ENCODE data around the gene ZC2HC1B. TPM values are rescaled to one million over a fixed set of nuclear protein-coding genes. Genes with fewer than 3 reads are reported as not detected.

Gene ZC2HC1B
- total and polyA plus RNA-seq, 2 experiments from 2014 or later = not detected

DNA sequence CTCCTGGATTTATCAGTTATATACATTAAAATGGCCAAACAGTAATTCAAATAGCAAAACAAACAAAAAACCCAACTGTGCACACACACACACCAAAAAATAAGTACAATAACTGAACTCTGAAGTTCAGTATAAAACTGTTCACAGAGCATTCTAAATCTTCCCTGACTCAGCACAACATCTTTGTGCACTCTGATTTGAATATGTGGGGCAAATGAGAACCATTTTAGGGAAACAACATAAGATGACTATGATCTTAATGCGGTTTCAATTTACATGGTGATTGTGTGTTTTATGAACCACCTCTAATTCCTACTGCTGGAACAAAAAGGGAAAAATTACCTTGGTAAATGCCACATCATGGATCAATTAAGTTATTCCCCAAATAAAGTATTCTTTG lies 102.0 kb downstream of the ZC2HC1B start:
- DNase-seq (ENCODE audit: low spot score) = no peak
- H2AFZ ChIP-seq = no peak overlapping the region
- H3K4me3 ChIP-seq = no peak overlapping the region
- no peaks in the 10 kb centered on the region for H4K20me1 ChIP-seq (ENCODE audit: insufficient read depth, poor library complexity, severe bottlenecking)
- peaks cover 4% of the 10 kb centered on the region for H3K27me3 ChIP-seq
- H3K4me1 ChIP-seq (ENCODE audit: insufficient read depth) = peaks cover 47% of the 10 kb centered on the region
- no peak overlapping the region for H3K4me2 ChIP-seq
- no peak for TF ChIP-seq EZH2phosphoT487 (IDR thresholded peaks at IDR 0.05; ENCODE audit: low read depth, severe bottlenecking, unreplicated experiment)
- TF ChIP-seq EZH2 (IDR thresholded peaks at IDR 0.05; ENCODE audit: borderline replicate concordance) = no peak
- TF ChIP-seq, protein P1, sequence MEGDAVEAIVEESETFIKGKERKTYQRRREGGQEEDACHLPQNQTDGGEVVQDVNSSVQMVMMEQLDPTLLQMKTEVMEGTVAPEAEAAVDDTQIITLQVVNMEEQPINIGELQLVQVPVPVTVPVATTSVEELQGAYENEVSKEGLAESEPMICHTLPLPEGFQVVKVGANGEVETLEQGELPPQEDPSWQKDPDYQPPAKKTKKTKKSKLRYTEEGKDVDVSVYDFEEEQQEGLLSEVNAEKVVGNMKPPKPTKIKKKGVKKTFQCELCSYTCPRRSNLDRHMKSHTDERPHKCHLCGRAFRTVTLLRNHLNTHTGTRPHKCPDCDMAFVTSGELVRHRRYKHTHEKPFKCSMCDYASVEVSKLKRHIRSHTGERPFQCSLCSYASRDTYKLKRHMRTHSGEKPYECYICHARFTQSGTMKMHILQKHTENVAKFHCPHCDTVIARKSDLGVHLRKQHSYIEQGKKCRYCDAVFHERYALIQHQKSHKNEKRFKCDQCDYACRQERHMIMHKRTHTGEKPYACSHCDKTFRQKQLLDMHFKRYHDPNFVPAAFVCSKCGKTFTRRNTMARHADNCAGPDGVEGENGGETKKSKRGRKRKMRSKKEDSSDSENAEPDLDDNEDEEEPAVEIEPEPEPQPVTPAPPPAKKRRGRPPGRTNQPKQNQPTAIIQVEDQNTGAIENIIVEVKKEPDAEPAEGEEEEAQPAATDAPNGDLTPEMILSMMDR (IDR thresholded peaks at IDR 0.05; ENCODE audit: poor library complexity) = no peak
- no peaks in the 10 kb centered on the region for H3K36me3 ChIP-seq (replicated peaks; ENCODE audit: insufficient read depth, low read depth)
- no peaks in the 10 kb centered on the region for H3K9me2 ChIP-seq (replicated peaks; ENCODE audit: insufficient read depth)
- H3K27ac ChIP-seq = peak overlapping the region; percentile 21
- H3K9me3 ChIP-seq (ENCODE audit: low read depth) = no peaks in the 10 kb centered on the region
- no peaks in the 10 kb centered on the region for H3K79me2 ChIP-seq
- 61% methylated on average over 1 of the region's 1 CpG for WGBS (ENCODE audit: low lambda C conversion rate, missing lambda C conversion rate)

DNA sequence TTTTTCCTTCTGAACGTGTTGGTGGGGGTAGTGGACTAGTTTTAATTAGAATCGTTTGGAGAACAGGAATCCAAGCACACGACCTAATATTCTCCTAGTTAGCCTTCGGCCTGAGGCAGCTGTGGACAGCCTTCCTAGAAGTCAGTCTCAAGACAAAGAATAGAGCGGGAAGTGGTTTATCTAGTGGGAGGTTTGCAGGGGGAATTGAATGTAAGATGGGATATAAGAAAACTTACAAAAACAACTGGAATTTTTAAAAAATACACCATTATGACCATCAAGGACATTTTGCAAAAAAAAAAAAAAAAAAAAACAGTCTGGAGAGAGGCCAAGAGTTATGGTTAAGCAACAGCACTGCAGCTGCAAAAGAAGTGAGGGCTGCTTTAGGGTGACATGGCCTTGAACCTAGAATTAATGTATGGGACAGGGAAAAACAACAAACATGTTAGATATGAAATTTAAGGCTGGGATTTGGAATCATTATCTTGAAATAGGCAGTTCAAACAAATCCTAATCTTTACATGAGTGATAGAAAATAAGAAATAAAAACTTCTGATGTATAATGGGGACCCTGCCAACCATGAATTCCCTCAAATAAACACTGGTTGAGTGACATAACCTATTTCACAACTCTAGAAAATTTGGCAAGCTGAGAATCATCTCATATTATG lies 103.6 kb downstream of the ZC2HC1B start:
- TF ChIP-seq EZH2 (IDR thresholded peaks at IDR 0.05; ENCODE audit: borderline replicate concordance) = no peak
- TF ChIP-seq, protein P1 (IDR thresholded peaks at IDR 0.05; ENCODE audit: poor library complexity) = no peak
- TF ChIP-seq EZH2phosphoT487 (IDR thresholded peaks at IDR 0.05; ENCODE audit: low read depth, severe bottlenecking, unreplicated experiment) = no peak
- H3K27ac ChIP-seq = no peak overlapping the region
- no peak overlapping the region for H3K4me3 ChIP-seq
- H3K9me2 ChIP-seq (replicated peaks; ENCODE audit: insufficient read depth) = no peaks in the 10 kb centered on the region
- H3K9me3 ChIP-seq (ENCODE audit: low read depth) = no peaks in the 10 kb centered on the region
- no peak overlapping the region for H2AFZ ChIP-seq
- H3K27me3 ChIP-seq = peaks cover under 1% of the 10 kb centered on the region
- H3K4me2 ChIP-seq = no peak overlapping the region
- H3K4me1 ChIP-seq (ENCODE audit: insufficient read depth) = peaks cover 51% of the 10 kb centered on the region
- DNase-seq (ENCODE audit: low spot score) = no peak
- 53% methylated on average over 5 of the region's 5 CpGs for WGBS (ENCODE audit: low lambda C conversion rate, missing lambda C conversion rate)
- no peaks in the 10 kb centered on the region for H3K36me3 ChIP-seq (replicated peaks; ENCODE audit: insufficient read depth, low read depth)
- H3K79me2 ChIP-seq = no peaks in the 10 kb centered on the region
- no peaks in the 10 kb centered on the region for H4K20me1 ChIP-seq (ENCODE audit: insufficient read depth, poor library complexity, severe bottlenecking)

DNA sequence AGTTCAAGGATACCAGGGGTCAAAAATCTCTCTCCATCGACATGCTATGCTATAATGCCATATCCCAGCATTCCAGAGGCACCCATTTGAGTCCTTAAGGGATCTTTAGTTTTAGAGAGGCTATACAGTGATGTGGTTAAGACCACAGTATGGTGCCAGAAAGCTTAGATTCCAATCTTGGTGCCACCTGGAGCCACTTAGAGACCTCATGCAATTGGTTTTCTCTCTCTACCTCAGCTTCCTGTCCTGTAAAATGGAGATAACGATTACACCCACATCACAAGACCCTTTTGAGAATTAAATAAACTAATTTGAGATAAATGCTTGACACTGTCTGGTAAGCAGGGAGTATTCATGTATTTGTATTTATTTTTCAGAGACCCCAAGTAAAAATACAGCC lies 104.8 kb downstream of the ZC2HC1B start:
- Histone ChIP-seq H2AFZ (no peak overlapping the region), H3K9me2 (replicated peaks; ENCODE audit: insufficient read depth) (no peaks in the 10 kb centered on the region), H4K20me1 (ENCODE audit: insufficient read depth, poor library complexity, severe bottlenecking) (no peaks in the 10 kb centered on the region), H3K4me3 (no peak overlapping the region), H3K27ac (peak overlapping the region; percentile 22), H3K4me2 (no peak overlapping the region), H3K9me3 (ENCODE audit: low read depth) (no peaks in the 10 kb centered on the region), H3K79me2 (no peaks in the 10 kb centered on the region), H3K4me1 (ENCODE audit: insufficient read depth) (peaks cover 45% of the 10 kb centered on the region), H3K27me3 (no peaks in the 10 kb centered on the region), H3K36me3 (replicated peaks; ENCODE audit: insufficient read depth, low read depth) (no peaks in the 10 kb centered on the region)
- no peak for TF ChIP-seq EZH2phosphoT487 (IDR thresholded peaks at IDR 0.05; ENCODE audit: low read depth, severe bottlenecking, unreplicated experiment)
- TF ChIP-seq EZH2 (IDR thresholded peaks at IDR 0.05; ENCODE audit: borderline replicate concordance) = no peak
- TF ChIP-seq, protein P1 (IDR thresholded peaks at IDR 0.05; ENCODE audit: poor library complexity) = no peak
- DNase-seq (ENCODE audit: low spot score) = no peak
- WGBS (ENCODE audit: low lambda C conversion rate, missing lambda C conversion rate) = 13% methylated on average over 2 of the region's 2 CpGs
